Glutamatergic neuron (in vitro differentiated cells): ENCODE data around the gene ATP11A. TPM values are rescaled to one million over a fixed set of nuclear protein-coding genes. Genes with fewer than 3 reads are reported as not detected.
"Not testable (repeated sequence)": the region's sequence is repeated elsewhere in the genome, so short reads cannot be mapped to it uniquely, and the experiment has no call there.

Experiments
- DNase-seq: peaks from one replicate; pipeline ENCODE4 v3.0.0; 2022
- H3K27ac Mint-ChIP-seq: one replicate; pipeline ENCODE4 v1.8.0; 2020; ENCODE audit warnings: mild to moderate bottlenecking, mixed read lengths, inconsistent platforms; ENCODE audit not compliant: unreplicated experiment
- H3K27me3 Mint-ChIP-seq: one replicate; pipeline ENCODE4 v1.8.0; 2020; ENCODE audit warnings: mild to moderate bottlenecking, moderate library complexity, mixed read lengths, inconsistent platforms; ENCODE audit not compliant: unreplicated experiment
- H3K36me3 Mint-ChIP-seq: one replicate; pipeline ENCODE4 v1.8.0; 2020; ENCODE audit warnings: mild to moderate bottlenecking, mixed read lengths, inconsistent platforms; ENCODE audit not compliant: unreplicated experiment
- H3K4me1 Mint-ChIP-seq: one replicate; pipeline ENCODE4 v1.8.0; 2020; ENCODE audit warnings: mild to moderate bottlenecking, low read depth, mixed read lengths, inconsistent platforms; ENCODE audit not compliant: unreplicated experiment
- H3K4me3 Mint-ChIP-seq: one replicate; pipeline ENCODE4 v1.8.0; 2020; ENCODE audit warnings: mild to moderate bottlenecking, mixed read lengths, inconsistent platforms; ENCODE audit not compliant: unreplicated experiment
- H3K9me3 Mint-ChIP-seq: one replicate; pipeline ENCODE4 v1.8.0; 2020; ENCODE audit warnings: mild to moderate bottlenecking, moderate library complexity, mixed read lengths, inconsistent platforms; ENCODE audit not compliant: unreplicated experiment
- total RNA-seq: library from RNA; stranded (reverse); fragmentation: NEBNext Ultra II Directional; extraction: Animal tissue kit (Norgen Biotek cat#: 25700); gene quantifications from one replicate; pipeline ENCODE4 v1.2.1, GENCODE V29; 2021; ENCODE audit not compliant: unreplicated experiment
- TF ChIP-seq, protein P1 (sequence below): fragments of 200-600 bp; sonication (generic); IDR thresholded peaks from one replicate; pipeline ENCODE4 v1.5.0; 2021; ENCODE audit not compliant: partially characterized antibody, unreplicated experiment

Gene ATP11A
- total RNA-seq, 1 donor from 2014 or later, result 127 TPM

DNA sequence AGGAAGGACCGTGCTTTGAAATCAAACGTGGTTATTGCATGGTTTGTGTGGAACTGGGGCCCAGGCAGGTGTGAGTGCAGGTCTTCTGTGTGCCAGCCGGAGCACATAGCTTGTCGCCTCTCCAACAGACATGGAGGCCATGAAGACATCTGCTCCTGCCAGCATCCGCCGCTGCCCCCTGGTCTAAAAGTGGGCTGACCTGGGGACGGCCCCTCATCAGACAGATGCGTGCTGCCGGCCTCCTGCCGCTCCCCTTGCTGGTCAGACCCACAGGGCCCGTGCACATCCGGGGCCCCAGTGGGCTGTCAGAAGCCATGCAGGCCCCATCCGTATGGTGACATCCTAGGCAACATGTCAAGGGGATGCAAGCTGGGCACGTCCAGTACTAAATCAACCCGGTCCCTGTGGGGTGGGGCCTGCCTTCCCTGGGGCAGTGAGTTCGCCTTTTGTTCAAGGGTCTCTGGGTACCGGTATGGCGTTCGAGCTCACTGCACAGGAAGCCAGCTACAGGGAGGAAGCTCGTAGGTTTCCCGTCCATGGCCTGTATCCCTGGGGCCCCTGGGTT lies 191.2 kb downstream of the ATP11A start:
- TF ChIP-seq, protein P1, sequence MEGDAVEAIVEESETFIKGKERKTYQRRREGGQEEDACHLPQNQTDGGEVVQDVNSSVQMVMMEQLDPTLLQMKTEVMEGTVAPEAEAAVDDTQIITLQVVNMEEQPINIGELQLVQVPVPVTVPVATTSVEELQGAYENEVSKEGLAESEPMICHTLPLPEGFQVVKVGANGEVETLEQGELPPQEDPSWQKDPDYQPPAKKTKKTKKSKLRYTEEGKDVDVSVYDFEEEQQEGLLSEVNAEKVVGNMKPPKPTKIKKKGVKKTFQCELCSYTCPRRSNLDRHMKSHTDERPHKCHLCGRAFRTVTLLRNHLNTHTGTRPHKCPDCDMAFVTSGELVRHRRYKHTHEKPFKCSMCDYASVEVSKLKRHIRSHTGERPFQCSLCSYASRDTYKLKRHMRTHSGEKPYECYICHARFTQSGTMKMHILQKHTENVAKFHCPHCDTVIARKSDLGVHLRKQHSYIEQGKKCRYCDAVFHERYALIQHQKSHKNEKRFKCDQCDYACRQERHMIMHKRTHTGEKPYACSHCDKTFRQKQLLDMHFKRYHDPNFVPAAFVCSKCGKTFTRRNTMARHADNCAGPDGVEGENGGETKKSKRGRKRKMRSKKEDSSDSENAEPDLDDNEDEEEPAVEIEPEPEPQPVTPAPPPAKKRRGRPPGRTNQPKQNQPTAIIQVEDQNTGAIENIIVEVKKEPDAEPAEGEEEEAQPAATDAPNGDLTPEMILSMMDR, result no peak
- peaks cover 4% of the 10 kb centered on the region for H3K4me1 Mint-ChIP-seq
- DNase-seq, result peak; percentile 16
- H3K4me3 Mint-ChIP-seq, result no peak overlapping the region
- H3K36me3 Mint-ChIP-seq, result peaks cover 4% of the 10 kb centered on the region
- H3K9me3 Mint-ChIP-seq, result peaks cover 3% of the 10 kb centered on the region
- peaks cover 6% of the 10 kb centered on the region for H3K27me3 Mint-ChIP-seq
- H3K27ac Mint-ChIP-seq, result no peak overlapping the region

- peak; percentile 14 for DNase-seq
- no peak overlapping the region for H3K27ac Mint-ChIP-seq
- TF ChIP-seq, protein P1, result no peak
- peaks cover 4% of the 10 kb centered on the region for H3K4me1 Mint-ChIP-seq
- H3K9me3 Mint-ChIP-seq, result peaks cover 2% of the 10 kb centered on the region
- no peak overlapping the region for H3K4me3 Mint-ChIP-seq
- H3K27me3 Mint-ChIP-seq, result peaks cover 6% of the 10 kb centered on the region
- peaks cover 4% of the 10 kb centered on the region for H3K36me3 Mint-ChIP-seq
Measured at GRCh38 chr13:112881656-112882554, 192.1 kb downstream of the ATP11A start.

DNA sequence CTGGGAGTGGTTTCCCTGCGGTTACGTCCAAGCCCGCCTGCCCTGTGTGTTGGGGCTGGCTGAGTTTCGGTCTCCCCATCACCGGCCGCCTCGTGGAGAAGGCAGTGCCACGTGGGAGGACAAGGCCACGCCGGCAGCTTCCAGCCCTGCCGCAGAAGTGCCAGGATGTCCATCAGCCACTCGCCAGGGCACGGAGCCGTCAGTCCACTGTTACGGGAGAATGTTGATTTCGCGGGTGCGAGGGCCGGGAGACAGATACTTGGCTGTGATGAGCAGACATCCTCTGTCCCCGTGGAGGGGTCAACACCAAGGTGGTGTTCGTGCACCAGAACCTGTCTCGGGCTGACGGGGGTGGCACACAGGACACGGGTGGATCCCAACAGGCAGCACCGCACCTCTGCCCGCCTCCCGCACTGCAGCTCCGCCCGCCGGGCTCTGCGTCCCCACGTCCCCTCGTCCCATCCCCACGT lies 192.8 kb downstream of the ATP11A start:
- peaks cover 4% of the 10 kb centered on the region for H3K36me3 Mint-ChIP-seq
- peaks cover 2% of the 10 kb centered on the region for H3K9me3 Mint-ChIP-seq
- H3K27ac Mint-ChIP-seq, result no peak overlapping the region
- H3K4me1 Mint-ChIP-seq, result peaks cover 4% of the 10 kb centered on the region
- TF ChIP-seq, protein P1, result no peak
- no peak overlapping the region for H3K4me3 Mint-ChIP-seq
- DNase-seq, result no peak
- H3K27me3 Mint-ChIP-seq, result peaks cover 6% of the 10 kb centered on the region

- Mint-ChIP-seq H3K36me3 (no peaks in the 10 kb centered on the region), H3K4me3 (no peak overlapping the region), H3K4me1 (peaks cover 10% of the 10 kb centered on the region), H3K27me3 (peaks cover 1% of the 10 kb centered on the region), H3K27ac (no peak overlapping the region), H3K9me3 (no peaks in the 10 kb centered on the region)
- TF ChIP-seq, protein P1, result no peak
- no peak for DNase-seq
Measured at GRCh38 chr13:112883241-112883945, 193.6 kb downstream of the ATP11A start.

DNA sequence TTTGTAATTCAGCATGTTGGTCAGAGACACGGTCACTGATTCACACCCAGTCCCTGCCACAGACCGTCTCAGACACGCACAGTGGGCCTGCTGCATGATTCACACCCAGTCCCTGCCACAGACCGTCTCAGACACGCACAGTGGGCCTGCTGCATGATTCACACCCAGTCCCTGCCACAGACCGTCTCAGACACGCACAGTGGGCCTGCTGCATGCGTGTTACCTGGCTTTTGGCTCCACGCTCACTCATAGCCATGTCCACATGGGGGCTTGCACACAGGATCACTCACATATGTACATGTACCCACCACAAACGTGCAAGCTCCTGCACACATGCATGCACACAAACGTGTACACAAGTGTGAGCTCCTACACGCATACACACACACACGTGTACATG lies 194.9 kb downstream of the ATP11A start:
- H3K27ac Mint-ChIP-seq, result peak overlapping the region; percentile 43
- not testable (repeated sequence) for DNase-seq

More for the DNA sequence above, 194.9 kb downstream of the ATP11A start:
- not testable (repeated sequence) for H3K4me3 Mint-ChIP-seq, H3K36me3 Mint-ChIP-seq, H3K9me3 Mint-ChIP-seq, H3K4me1 Mint-ChIP-seq, H3K27me3 Mint-ChIP-seq
